ENCODE measurements around the gene DTNA. TPM values are rescaled to one million over a fixed set of nuclear protein-coding genes. Genes with fewer than 3 reads are reported as not detected.

The DTNA gene
- total RNA-seq, 4 donors from 2014 or later, result 26.1 to 58.3 (median 40.3) TPM

DNA sequence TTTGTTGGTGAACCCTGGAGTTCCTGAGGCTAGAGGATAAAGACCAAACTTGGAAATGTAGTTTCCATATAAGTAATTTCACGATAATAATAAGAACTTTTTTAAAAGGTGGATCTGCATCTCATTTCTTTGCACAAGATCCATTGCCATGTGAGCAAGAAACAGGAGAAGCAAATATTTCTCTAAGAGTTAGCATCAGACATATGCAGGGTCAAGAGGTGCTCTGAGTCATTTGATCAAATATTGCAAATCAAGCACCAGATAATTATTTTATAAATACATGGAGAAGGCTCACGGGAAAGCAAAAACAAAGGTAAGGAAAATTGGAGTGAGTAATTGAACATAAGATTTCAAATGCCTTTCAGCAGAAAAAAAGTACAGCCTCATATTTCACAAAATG is 118.0 kb downstream of the DTNA start:
- TF ChIP-seq, protein P1, sequence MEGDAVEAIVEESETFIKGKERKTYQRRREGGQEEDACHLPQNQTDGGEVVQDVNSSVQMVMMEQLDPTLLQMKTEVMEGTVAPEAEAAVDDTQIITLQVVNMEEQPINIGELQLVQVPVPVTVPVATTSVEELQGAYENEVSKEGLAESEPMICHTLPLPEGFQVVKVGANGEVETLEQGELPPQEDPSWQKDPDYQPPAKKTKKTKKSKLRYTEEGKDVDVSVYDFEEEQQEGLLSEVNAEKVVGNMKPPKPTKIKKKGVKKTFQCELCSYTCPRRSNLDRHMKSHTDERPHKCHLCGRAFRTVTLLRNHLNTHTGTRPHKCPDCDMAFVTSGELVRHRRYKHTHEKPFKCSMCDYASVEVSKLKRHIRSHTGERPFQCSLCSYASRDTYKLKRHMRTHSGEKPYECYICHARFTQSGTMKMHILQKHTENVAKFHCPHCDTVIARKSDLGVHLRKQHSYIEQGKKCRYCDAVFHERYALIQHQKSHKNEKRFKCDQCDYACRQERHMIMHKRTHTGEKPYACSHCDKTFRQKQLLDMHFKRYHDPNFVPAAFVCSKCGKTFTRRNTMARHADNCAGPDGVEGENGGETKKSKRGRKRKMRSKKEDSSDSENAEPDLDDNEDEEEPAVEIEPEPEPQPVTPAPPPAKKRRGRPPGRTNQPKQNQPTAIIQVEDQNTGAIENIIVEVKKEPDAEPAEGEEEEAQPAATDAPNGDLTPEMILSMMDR (IDR thresholded peaks at IDR 0.05), result no peak
- TF ChIP-seq POLR2A (IDR thresholded peaks at IDR 0.05), result no peak
- no peak for TF ChIP-seq EP300 (IDR thresholded peaks at IDR 0.05)
- DNase-seq (ENCODE audit: low spot score in 2 of 2), result no peak
- H3K27ac ChIP-seq, result no peak overlapping the region
- 75 to 81% methylated on average over 2 of the region's 2 CpGs for WGBS, 2 donors
- no peak overlapping the region for H3K4me3 ChIP-seq
- no peaks in the 10 kb centered on the region for H3K27me3 ChIP-seq
- H3K4me1 ChIP-seq, result no peaks in the 10 kb centered on the region
- H3K9me3 ChIP-seq, result no peaks in the 10 kb centered on the region
- H3K36me3 ChIP-seq, result no peaks in the 10 kb centered on the region

DNA sequence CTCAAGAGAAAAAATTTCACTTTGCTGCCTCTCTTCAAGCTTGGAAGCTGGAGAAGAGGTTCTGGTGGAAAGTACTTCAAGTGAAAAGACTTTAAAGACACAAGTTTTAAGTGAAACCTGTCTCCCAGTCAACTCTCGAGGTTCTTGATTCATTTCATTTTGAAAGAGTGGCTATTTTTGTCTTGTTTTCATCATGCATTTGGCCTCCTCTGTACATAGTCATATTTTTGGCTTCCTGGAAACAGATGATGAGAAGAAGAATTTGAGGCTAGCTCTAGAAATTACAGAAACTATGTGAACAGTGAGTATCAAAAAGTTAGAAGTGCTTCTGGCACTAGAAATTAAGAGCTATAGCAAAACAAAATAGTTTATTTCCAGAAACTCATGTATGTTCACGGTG is 124.8 kb downstream of the DTNA start:
- Histone ChIP-seq H3K4me1 (peaks cover 0 to 14% (median 5%) of the 10 kb centered on the region in 4 donors), H3K9me3 (no peaks in the 10 kb centered on the region), H3K27me3 (no peaks in the 10 kb centered on the region), H3K27ac (peak overlapping the region in 2 of 4 donors; percentile 50 to 76), H3K4me3 (no peak overlapping the region), H3K36me3 (no peaks in the 10 kb centered on the region)
- TF ChIP-seq EP300 (IDR thresholded peaks at IDR 0.05) (no peak), POLR2A (IDR thresholded peaks at IDR 0.05) (no peak)
- DNase-seq (ENCODE audit: low spot score in 2 of 2), result no peak
- WGBS, 2 donors, result 53 to 62% methylated on average over 2 of the region's 2 CpGs

DNA sequence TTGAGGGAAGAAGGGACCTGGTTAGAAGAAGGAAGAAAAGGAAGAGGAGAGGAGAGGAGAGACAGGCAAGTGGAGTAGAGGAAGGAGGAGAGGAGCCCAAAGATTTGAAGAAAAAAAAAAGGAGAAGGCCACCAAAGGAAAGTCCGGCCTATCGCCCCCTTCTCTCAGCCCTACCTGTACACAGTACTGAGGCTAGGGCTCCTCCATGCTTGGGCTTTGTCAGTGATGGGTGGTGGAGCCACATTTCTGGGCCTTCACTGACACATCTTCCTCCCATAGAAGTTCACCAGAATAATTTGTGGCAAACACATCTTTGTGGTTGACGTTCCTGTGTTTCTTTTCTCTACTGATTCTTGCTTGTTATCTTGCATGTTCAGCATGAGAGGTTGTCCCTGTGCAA is 125.4 kb downstream of the DTNA start:
- TF ChIP-seq EP300 (IDR thresholded peaks at IDR 0.05), result no peak
- TF ChIP-seq POLR2A (IDR thresholded peaks at IDR 0.05), result no peak
- TF ChIP-seq, protein P1 (IDR thresholded peaks at IDR 0.05), result no peak
- peaks cover 0 to 14% (median 5%) of the 10 kb centered on the region in 4 donors for H3K4me1 ChIP-seq
- H3K9me3 ChIP-seq, result no peaks in the 10 kb centered on the region
- H3K36me3 ChIP-seq, result no peaks in the 10 kb centered on the region
- H3K4me3 ChIP-seq, result no peak overlapping the region
- H3K27me3 ChIP-seq, result no peaks in the 10 kb centered on the region
- DNase-seq (ENCODE audit: low spot score in 2 of 2), result no peak
- H3K27ac ChIP-seq, result peak overlapping the region in 2 of 4 donors; percentile 50 to 51
- 83 to 89% methylated on average over 3 of the region's 3 CpGs for WGBS, 2 donors

DNA sequence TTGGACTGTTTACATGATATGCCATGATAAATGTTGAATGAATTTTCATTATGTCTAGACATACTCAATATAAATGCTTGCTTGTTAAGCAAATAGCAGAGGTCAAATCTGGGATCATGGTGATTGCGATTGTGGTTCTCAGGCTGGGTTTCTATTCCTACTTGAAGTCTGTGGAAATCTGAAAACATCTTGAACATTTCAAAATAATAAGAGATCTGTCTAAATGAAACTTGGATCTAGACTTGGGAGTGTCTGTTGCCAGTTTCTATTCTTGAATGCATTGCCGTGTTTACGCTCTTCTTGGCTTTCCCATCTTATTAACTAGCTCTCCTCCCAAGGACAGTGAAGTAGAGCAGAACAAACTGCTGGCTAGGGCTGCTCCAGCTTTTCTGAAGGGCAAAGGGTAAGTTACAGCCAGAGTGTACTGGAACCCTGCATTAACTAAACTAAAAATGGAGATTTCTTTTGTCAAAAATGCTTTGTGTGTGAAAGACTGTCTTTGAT is 127.7 kb downstream of the DTNA start:
- peak overlapping the region in 2 of 4 donors; percentile 49 to 66 for H3K27ac ChIP-seq
- no peaks in the 10 kb centered on the region for H3K36me3 ChIP-seq
- peak in 1 of 2 donors; percentile 14 for DNase-seq (ENCODE audit: low spot score in 2 of 2)
- H3K27me3 ChIP-seq, result no peaks in the 10 kb centered on the region
- H3K4me1 ChIP-seq, result peaks cover 0 to 14% (median 5%) of the 10 kb centered on the region in 4 donors
- TF ChIP-seq EP300 (IDR thresholded peaks at IDR 0.05) (peak; percentile 37 to 48), POLR2A (IDR thresholded peaks at IDR 0.05) (no peak)
- H3K9me3 ChIP-seq, result no peaks in the 10 kb centered on the region
- 4 to 21% methylated on average over 3 of the region's 3 CpGs for WGBS, 2 donors
- H3K4me3 ChIP-seq, result no peak overlapping the region

DNA sequence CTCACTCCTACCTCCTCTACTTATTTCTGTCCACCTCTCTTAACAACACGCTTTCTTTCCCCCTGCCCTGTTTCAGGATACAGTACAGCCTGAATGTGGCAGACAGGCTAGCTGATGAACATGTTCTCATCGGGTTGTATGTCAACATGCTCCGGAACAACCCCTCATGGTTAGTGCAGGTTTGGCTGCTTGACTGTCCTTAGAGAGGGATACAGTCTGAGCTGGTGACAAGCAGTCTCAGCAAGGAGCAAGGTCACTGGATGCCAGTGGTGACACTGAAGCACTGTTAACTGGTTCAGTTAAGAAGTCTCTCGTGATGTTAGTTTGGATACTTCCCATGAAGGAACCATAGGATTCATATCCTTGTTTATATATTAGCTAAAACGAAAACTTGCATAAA is 128.6 kb downstream of the DTNA start:
- Histone ChIP-seq H3K36me3 (no peaks in the 10 kb centered on the region), H3K4me1 (peaks cover 0 to 14% (median 5%) of the 10 kb centered on the region in 4 donors), H3K9me3 (no peaks in the 10 kb centered on the region), H3K4me3 (no peak overlapping the region), H3K27me3 (no peaks in the 10 kb centered on the region), H3K27ac (peak overlapping the region in 2 of 4 donors; percentile 49 to 66)
- no peak for DNase-seq (ENCODE audit: low spot score in 2 of 2)
- TF ChIP-seq, protein P1 (IDR thresholded peaks at IDR 0.05), result no peak
- no peak for TF ChIP-seq POLR2A (IDR thresholded peaks at IDR 0.05)
- TF ChIP-seq EP300 (IDR thresholded peaks at IDR 0.05), result no peak
- 85 to 86% methylated on average over 5 of the region's 5 CpGs for WGBS, 2 donors

DNA sequence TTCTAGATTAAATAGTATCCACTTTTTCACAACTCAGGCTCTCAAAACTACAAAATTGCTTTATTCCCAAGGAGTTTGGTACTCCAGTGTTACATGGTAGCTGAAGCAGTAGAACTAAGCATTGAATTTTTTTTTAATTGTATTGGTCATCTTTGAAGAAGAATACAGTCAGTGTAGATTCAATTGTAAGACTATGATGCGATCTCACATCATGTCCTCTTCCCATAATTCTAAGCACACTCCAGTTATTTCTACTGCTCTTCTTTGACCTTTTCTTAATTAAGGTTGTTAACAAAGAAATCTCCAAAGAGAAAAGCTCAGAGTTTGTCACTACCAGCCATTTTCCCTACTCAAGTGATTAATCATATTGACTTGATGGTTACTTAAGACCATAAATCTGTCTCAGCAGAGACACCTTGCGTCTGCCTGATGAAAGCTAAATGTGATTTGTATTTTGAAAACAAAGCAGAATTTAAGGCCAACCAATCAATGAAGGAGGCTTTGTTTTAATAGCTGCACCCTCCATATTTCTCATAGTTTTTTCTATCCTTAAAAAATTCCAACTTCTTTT is 130.2 kb downstream of the DTNA start:
- 90 to 91% methylated on average over 2 of the region's 2 CpGs for WGBS, 2 donors
- no peaks in the 10 kb centered on the region for H3K9me3 ChIP-seq
- H3K36me3 ChIP-seq, result no peaks in the 10 kb centered on the region
- H3K27ac ChIP-seq, result no peak overlapping the region
- no peaks in the 10 kb centered on the region for H3K27me3 ChIP-seq
- peaks cover 0 to 10% (median 5%) of the 10 kb centered on the region in 4 donors for H3K4me1 ChIP-seq
- TF ChIP-seq, protein P1 (IDR thresholded peaks at IDR 0.05), result no peak
- TF ChIP-seq EP300 (IDR thresholded peaks at IDR 0.05) (no peak), POLR2A (IDR thresholded peaks at IDR 0.05) (no peak)
- H3K4me3 ChIP-seq, result no peak overlapping the region
- no peak for DNase-seq (ENCODE audit: low spot score in 2 of 2)
